Measurements from ENCODE around the gene CSMD2.

- no peak for TF ChIP-seq EZH2phosphoT487 (conservative IDR thresholded peaks at IDR 0.05; ENCODE audit: low read length)
- TF ChIP-seq CTCF (IDR thresholded peaks at IDR 0.05; ENCODE audit: insufficient read depth, low read length, poor library complexity, severe bottlenecking) = no peak
These were observed 652.6 kb downstream of the CSMD2 start for GRCh38 chr1:33512226-33513011.
